ENCODE results near the gene ATP8A1.

ATP8A1 gene

GRCh38 chr4:42452823-42453222 lies 204.1 kb downstream of the ATP8A1 start:
- Mint-ChIP-seq H3K4me3 (no peak overlapping the region), H3K27ac (no peak overlapping the region), H3K36me3 (ENCODE audit: low read depth) (peaks cover 29% of the 10 kb centered on the region)

GRCh38 chr4:42446823-42447222 lies 210.1 kb downstream of the ATP8A1 start:
- H3K27me3 Mint-ChIP-seq, result no peaks in the 10 kb centered on the region
- ATAC-seq, result no peak

More at GRCh38 chr4:42452823-42453222, 204.1 kb downstream of the ATP8A1 start:
- Mint-ChIP-seq H3K9me3 (no peaks in the 10 kb centered on the region), H3K4me1 (no peaks in the 10 kb centered on the region), H3K27me3 (no peaks in the 10 kb centered on the region)
- ATAC-seq (no peak), DNase-seq (no peak)

GRCh38 chr4:42445038-42445437 lies 211.9 kb downstream of the ATP8A1 start:
- no peak overlapping the region for H3K27ac Mint-ChIP-seq
- H3K36me3 Mint-ChIP-seq (ENCODE audit: low read depth), result peaks cover 21% of the 10 kb centered on the region
- ATAC-seq (no peak), DNase-seq (no peak)
- no peaks in the 10 kb centered on the region for H3K27me3 Mint-ChIP-seq
- H3K4me1 Mint-ChIP-seq, result no peaks in the 10 kb centered on the region
- no peak overlapping the region for H3K4me3 Mint-ChIP-seq
- no peaks in the 10 kb centered on the region for H3K9me3 Mint-ChIP-seq

More at GRCh38 chr4:42446823-42447222, 210.1 kb downstream of the ATP8A1 start:
- no peak overlapping the region for H3K27ac Mint-ChIP-seq
- H3K4me1 Mint-ChIP-seq, result no peaks in the 10 kb centered on the region
- no peak for DNase-seq
- no peak overlapping the region for H3K4me3 Mint-ChIP-seq
- no peaks in the 10 kb centered on the region for H3K9me3 Mint-ChIP-seq
- peaks cover 35% of the 10 kb centered on the region for H3K36me3 Mint-ChIP-seq (ENCODE audit: low read depth)

- no peak for ATAC-seq
- Mint-ChIP-seq H3K27me3 (no peaks in the 10 kb centered on the region), H3K4me1 (no peaks in the 10 kb centered on the region), H3K4me3 (no peak overlapping the region), H3K27ac (no peak overlapping the region), H3K36me3 (ENCODE audit: low read depth) (peaks cover 22% of the 10 kb centered on the region), H3K9me3 (no peaks in the 10 kb centered on the region)
- no peak for DNase-seq
Observed at GRCh38 chr4:42442601-42443000, 214.3 kb downstream of the ATP8A1 start.

- no peak overlapping the region for H3K4me3 Mint-ChIP-seq
- no peak overlapping the region for H3K27ac Mint-ChIP-seq
- H3K27me3 Mint-ChIP-seq, result no peaks in the 10 kb centered on the region
- H3K4me1 Mint-ChIP-seq, result no peaks in the 10 kb centered on the region
- DNase-seq, result no peak
- no peak for ATAC-seq
- no peaks in the 10 kb centered on the region for H3K9me3 Mint-ChIP-seq
- peaks cover 26% of the 10 kb centered on the region for H3K36me3 Mint-ChIP-seq (ENCODE audit: low read depth)
Observed at GRCh38 chr4:42440083-42440482, 216.8 kb downstream of the ATP8A1 start.

- Mint-ChIP-seq H3K4me3 (no peak overlapping the region), H3K27me3 (no peaks in the 10 kb centered on the region), H3K27ac (no peak overlapping the region), H3K4me1 (no peaks in the 10 kb centered on the region), H3K36me3 (ENCODE audit: low read depth) (peaks cover 36% of the 10 kb centered on the region), H3K9me3 (no peaks in the 10 kb centered on the region)
- ATAC-seq (no peak), DNase-seq (no peak)
Observed at GRCh38 chr4:42436928-42437565, 219.9 kb downstream of the ATP8A1 start.

- Mint-ChIP-seq H3K4me1 (no peaks in the 10 kb centered on the region), H3K27me3 (no peaks in the 10 kb centered on the region), H3K9me3 (no peaks in the 10 kb centered on the region), H3K36me3 (ENCODE audit: low read depth) (peaks cover 18% of the 10 kb centered on the region), H3K4me3 (no peak overlapping the region), H3K27ac (no peak overlapping the region)
- DNase-seq, result no peak
- no peak for ATAC-seq
Observed at GRCh38 chr4:42428036-42428435, 228.9 kb downstream of the ATP8A1 start.

- H3K27me3 Mint-ChIP-seq, result no peaks in the 10 kb centered on the region
- H3K4me3 Mint-ChIP-seq, result no peak overlapping the region
- H3K27ac Mint-ChIP-seq, result no peak overlapping the region
- no peak for ATAC-seq
- H3K36me3 Mint-ChIP-seq (ENCODE audit: low read depth), result peaks cover 18% of the 10 kb centered on the region
- no peaks in the 10 kb centered on the region for H3K9me3 Mint-ChIP-seq
- no peaks in the 10 kb centered on the region for H3K4me1 Mint-ChIP-seq
- DNase-seq, result no peak
Observed at GRCh38 chr4:42425146-42426065, 231.5 kb downstream of the ATP8A1 start.

- Mint-ChIP-seq H3K9me3 (no peaks in the 10 kb centered on the region), H3K4me1 (no peaks in the 10 kb centered on the region), H3K36me3 (ENCODE audit: low read depth) (peaks cover 30% of the 10 kb centered on the region), H3K27me3 (no peaks in the 10 kb centered on the region), H3K27ac (no peak overlapping the region), H3K4me3 (no peak overlapping the region)
- no peak for ATAC-seq
- no peak for DNase-seq
Observed at GRCh38 chr4:42420140-42420539, 236.8 kb downstream of the ATP8A1 start.

- no peaks in the 10 kb centered on the region for H3K9me3 Mint-ChIP-seq
- no peak overlapping the region for H3K4me3 Mint-ChIP-seq
- no peak overlapping the region for H3K27ac Mint-ChIP-seq
- ATAC-seq (no peak), DNase-seq (no peak)
- peaks cover 36% of the 10 kb centered on the region for H3K36me3 Mint-ChIP-seq (ENCODE audit: low read depth)
- H3K4me1 Mint-ChIP-seq, result no peaks in the 10 kb centered on the region
- no peaks in the 10 kb centered on the region for H3K27me3 Mint-ChIP-seq
Observed at GRCh38 chr4:42417550-42417949, 239.4 kb downstream of the ATP8A1 start.

- peaks cover 39% of the 10 kb centered on the region for H3K36me3 Mint-ChIP-seq (ENCODE audit: low read depth)
- no peak for DNase-seq
Observed at GRCh38 chr4:42416017-42416416, 240.9 kb downstream of the ATP8A1 start.

GRCh38 chr4:42415281-42415680 lies 241.6 kb downstream of the ATP8A1 start:
- H3K27me3 Mint-ChIP-seq, result no peaks in the 10 kb centered on the region
- DNase-seq (no peak), ATAC-seq (no peak)
- no peaks in the 10 kb centered on the region for H3K9me3 Mint-ChIP-seq
- peaks cover 40% of the 10 kb centered on the region for H3K36me3 Mint-ChIP-seq (ENCODE audit: low read depth)
- H3K4me3 Mint-ChIP-seq, result no peak overlapping the region
- no peak overlapping the region for H3K27ac Mint-ChIP-seq
- no peaks in the 10 kb centered on the region for H3K4me1 Mint-ChIP-seq

More at GRCh38 chr4:42416017-42416416, 240.9 kb downstream of the ATP8A1 start:
- Mint-ChIP-seq H3K4me1 (no peaks in the 10 kb centered on the region), H3K4me3 (no peak overlapping the region), H3K27me3 (no peaks in the 10 kb centered on the region), H3K9me3 (no peaks in the 10 kb centered on the region), H3K27ac (no peak overlapping the region)
- ATAC-seq, result no peak

- Mint-ChIP-seq H3K36me3 (ENCODE audit: low read depth) (peaks cover 32% of the 10 kb centered on the region), H3K9me3 (no peaks in the 10 kb centered on the region), H3K27me3 (no peaks in the 10 kb centered on the region), H3K27ac (no peak overlapping the region), H3K4me1 (no peaks in the 10 kb centered on the region), H3K4me3 (no peak overlapping the region)
- ATAC-seq, result no peak
- DNase-seq, result no peak
Observed at GRCh38 chr4:42412251-42412650, 244.7 kb downstream of the ATP8A1 start.

- peaks cover 32% of the 10 kb centered on the region for H3K36me3 Mint-ChIP-seq (ENCODE audit: low read depth)
- H3K4me1 Mint-ChIP-seq, result no peaks in the 10 kb centered on the region
- H3K9me3 Mint-ChIP-seq, result no peaks in the 10 kb centered on the region
- H3K27ac Mint-ChIP-seq, result no peak overlapping the region
- ATAC-seq (no peak), DNase-seq (no peak)
- H3K27me3 Mint-ChIP-seq, result no peaks in the 10 kb centered on the region
- no peak overlapping the region for H3K4me3 Mint-ChIP-seq
Observed at GRCh38 chr4:42411803-42412202, 245.1 kb downstream of the ATP8A1 start.

GRCh38 chr4:42410446-42410845 lies 246.5 kb downstream of the ATP8A1 start:
- ATAC-seq (no peak), DNase-seq (no peak)
- H3K27ac Mint-ChIP-seq, result no peak overlapping the region
- H3K27me3 Mint-ChIP-seq, result no peaks in the 10 kb centered on the region
- peaks cover 31% of the 10 kb centered on the region for H3K36me3 Mint-ChIP-seq (ENCODE audit: low read depth)
- H3K4me3 Mint-ChIP-seq, result no peak overlapping the region
- no peaks in the 10 kb centered on the region for H3K4me1 Mint-ChIP-seq
- H3K9me3 Mint-ChIP-seq, result no peaks in the 10 kb centered on the region

All from activated naive CD8-positive, alpha-beta T cell treated with anti-CD3 and anti-CD28 coated beads, Interleukin-2, amount 50 U/mL, for 24 hours (primary cell).